ENCODE measurements around the gene SETMAR. TPM values are rescaled to one million over a fixed set of nuclear protein-coding genes. Genes with fewer than 3 reads are reported as not detected.

SETMAR gene
- total RNA-seq, 1 experiment from 2014 or later = 9.4 TPM

DNA sequence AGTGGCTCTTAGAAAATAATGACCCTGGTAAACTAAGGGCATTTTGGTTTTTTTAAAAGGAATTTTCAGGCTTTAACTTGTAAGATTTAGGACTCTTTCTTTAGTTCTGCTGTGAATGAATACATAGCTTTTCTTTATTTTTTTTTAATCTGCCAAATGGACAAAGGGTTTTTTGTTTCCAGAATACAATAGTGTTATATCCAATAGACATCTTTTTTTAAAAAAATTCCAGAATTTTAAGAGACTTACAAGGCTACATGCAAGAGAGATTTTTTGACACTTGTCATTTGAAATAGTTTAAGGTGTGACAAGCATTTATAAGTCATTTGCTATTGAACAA is 38.1 kb downstream of the SETMAR start:
- Histone ChIP-seq H4K20me1 (ENCODE audit: insufficient read depth) (no peaks in the 10 kb centered on the region), H3K4me1 (ENCODE audit: control insufficient read depth in 1 of 2, insufficient read depth in 2 of 2, low read length in 2 of 2) (no peaks in the 10 kb centered on the region), H3K9ac (ENCODE audit: low read length) (no peak overlapping the region), H3K4me3 (replicated peaks in 1 of 2; ENCODE audit: low read depth in 1 of 2, low read length in 2 of 2) (no peak overlapping the region), H3K4me2 (ENCODE audit: low read length) (no peak overlapping the region), H3K27me3 (ENCODE audit: insufficient read depth, low read length) (no peaks in the 10 kb centered on the region), H3K9me3 (ENCODE audit: control insufficient read depth in 1 of 2, insufficient read depth in 1 of 2, low read depth in 1 of 2, low read length in 2 of 2) (no peaks in the 10 kb centered on the region), H3K9me2 (ENCODE audit: insufficient read depth) (no peaks in the 10 kb centered on the region), H3K79me2 (ENCODE audit: insufficient read depth, low read length) (no peaks in the 10 kb centered on the region), H3K27ac (ENCODE audit: low read depth, low read length) (no peak overlapping the region), H3K36me3 (ENCODE audit: control insufficient read depth in 1 of 2, insufficient read depth in 2 of 2, low read length in 2 of 2) (no peaks in the 10 kb centered on the region), H2AFZ (ENCODE audit: low read depth, low read length, poor library complexity, severe bottlenecking) (no peak overlapping the region)
- intact Hi-C loops (cut with micrococcal nuclease) = no loop called here
- no TSS peak for BruUV-seq (replicated peaks)
- DNase-seq (ENCODE audit: low read depth, low spot score) (no peak), ATAC-seq (no peak)
- ChIA-PET RAD21 (ENCODE audit: low non-redundant PET in 1 of 2, low total read pairs in 2 of 2, uncharacterized antibody in 2 of 2, unreplicated experiment in 2 of 2) (no interaction called here), CTCF (interaction anchor here (1.2 to 2.3 kb wide), 2 partner anchors 9 to 1141 kb away, joined by 3 to 11 read pairs; no protein-coding TSS in a partner anchor), POLR2A (no interaction called here)
- TF ChIP-seq POLR2A (IDR thresholded peaks at IDR 0.05; ENCODE audit: borderline replicate concordance, extremely low read depth, insufficient read depth, insufficient read length) = no peak
- no peak for TF ChIP-seq ATF3 (IDR thresholded peaks at IDR 0.05)
- no peak for TF ChIP-seq SIN3A (IDR thresholded peaks at IDR 0.05; ENCODE audit: low read depth)
- no peak for TF ChIP-seq CEBPB (IDR thresholded peaks at IDR 0.05; ENCODE audit: low read depth)
- TF ChIP-seq TCF7L2 (IDR thresholded peaks at IDR 0.05; ENCODE audit: borderline replicate concordance, extremely low read depth, insufficient read depth, insufficient read length) = no peak
- no peak for TF ChIP-seq EGR1 (IDR thresholded peaks at IDR 0.05; ENCODE audit: low read depth)
- no peak for TF ChIP-seq ZNF274 (IDR thresholded peaks at IDR 0.05; ENCODE audit: low read depth, low read length)
- TF ChIP-seq POLR2AphosphoS5 (IDR thresholded peaks at IDR 0.05; ENCODE audit: low read depth, low read length) = no peak
- no peak for TF ChIP-seq SRF (IDR thresholded peaks at IDR 0.05; ENCODE audit: low read depth)

DNA sequence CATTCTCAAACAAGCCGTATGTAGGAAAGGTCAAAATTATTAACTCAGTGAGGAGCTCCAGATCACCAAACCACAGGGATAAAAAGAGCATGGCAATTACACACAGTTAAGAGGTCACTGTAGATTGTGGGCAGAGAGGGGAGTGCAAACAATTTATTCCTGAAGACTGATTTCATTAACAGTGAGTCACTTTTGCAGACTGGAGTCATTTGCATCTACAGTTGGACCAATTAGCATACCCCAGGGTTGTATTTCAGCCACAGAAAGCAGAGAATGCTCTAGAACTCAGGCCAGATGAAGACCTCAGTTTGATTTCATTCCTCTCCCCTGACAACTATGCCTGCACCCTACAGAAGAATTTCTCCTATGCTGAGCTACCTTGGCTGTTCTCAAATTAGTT is 40.1 kb downstream of the SETMAR start:
- DNase-seq (ENCODE audit: low read depth, low spot score) = no peak
- ChIA-PET CTCF (no interaction called here), POLR2A (no interaction called here), RAD21 (ENCODE audit: low non-redundant PET in 1 of 2, low total read pairs in 2 of 2, uncharacterized antibody in 2 of 2, unreplicated experiment in 2 of 2) (no interaction called here)
- intact Hi-C loops (cut with micrococcal nuclease) = no loop called here
- BruUV-seq (replicated peaks) = no TSS peak
- Histone ChIP-seq H3K4me1 (ENCODE audit: control insufficient read depth in 1 of 2, insufficient read depth in 2 of 2, low read length in 2 of 2) (no peaks in the 10 kb centered on the region), H4K20me1 (ENCODE audit: insufficient read depth) (no peaks in the 10 kb centered on the region), H3K4me2 (ENCODE audit: low read length) (no peak overlapping the region), H3K9ac (ENCODE audit: low read length) (no peak overlapping the region), H3K79me2 (ENCODE audit: insufficient read depth, low read length) (no peaks in the 10 kb centered on the region), H3K4me3 (replicated peaks in 1 of 2; ENCODE audit: low read depth in 1 of 2, low read length in 2 of 2) (no peak overlapping the region), H3K9me3 (ENCODE audit: control insufficient read depth in 1 of 2, insufficient read depth in 1 of 2, low read depth in 1 of 2, low read length in 2 of 2) (no peaks in the 10 kb centered on the region), H3K27ac (ENCODE audit: low read depth, low read length) (no peak overlapping the region), H3K9me2 (ENCODE audit: insufficient read depth) (no peaks in the 10 kb centered on the region), H3K36me3 (ENCODE audit: control insufficient read depth in 1 of 2, insufficient read depth in 2 of 2, low read length in 2 of 2) (no peaks in the 10 kb centered on the region), H2AFZ (ENCODE audit: low read depth, low read length, poor library complexity, severe bottlenecking) (no peak overlapping the region), H3K27me3 (ENCODE audit: insufficient read depth, low read length) (no peaks in the 10 kb centered on the region)
- no peak for ATAC-seq
- TF ChIP-seq EZH2 (IDR thresholded peaks at IDR 0.05) = no peak
- TF ChIP-seq ELF1 (IDR thresholded peaks at IDR 0.05; ENCODE audit: borderline replicate concordance, low read depth) = no peak
- no peak for TF ChIP-seq SIN3A (IDR thresholded peaks at IDR 0.05; ENCODE audit: low read depth)
- no peak for TF ChIP-seq CEBPB (IDR thresholded peaks at IDR 0.05; ENCODE audit: low read depth)
- TF ChIP-seq, protein P1, sequence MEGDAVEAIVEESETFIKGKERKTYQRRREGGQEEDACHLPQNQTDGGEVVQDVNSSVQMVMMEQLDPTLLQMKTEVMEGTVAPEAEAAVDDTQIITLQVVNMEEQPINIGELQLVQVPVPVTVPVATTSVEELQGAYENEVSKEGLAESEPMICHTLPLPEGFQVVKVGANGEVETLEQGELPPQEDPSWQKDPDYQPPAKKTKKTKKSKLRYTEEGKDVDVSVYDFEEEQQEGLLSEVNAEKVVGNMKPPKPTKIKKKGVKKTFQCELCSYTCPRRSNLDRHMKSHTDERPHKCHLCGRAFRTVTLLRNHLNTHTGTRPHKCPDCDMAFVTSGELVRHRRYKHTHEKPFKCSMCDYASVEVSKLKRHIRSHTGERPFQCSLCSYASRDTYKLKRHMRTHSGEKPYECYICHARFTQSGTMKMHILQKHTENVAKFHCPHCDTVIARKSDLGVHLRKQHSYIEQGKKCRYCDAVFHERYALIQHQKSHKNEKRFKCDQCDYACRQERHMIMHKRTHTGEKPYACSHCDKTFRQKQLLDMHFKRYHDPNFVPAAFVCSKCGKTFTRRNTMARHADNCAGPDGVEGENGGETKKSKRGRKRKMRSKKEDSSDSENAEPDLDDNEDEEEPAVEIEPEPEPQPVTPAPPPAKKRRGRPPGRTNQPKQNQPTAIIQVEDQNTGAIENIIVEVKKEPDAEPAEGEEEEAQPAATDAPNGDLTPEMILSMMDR (IDR thresholded peaks at IDR 0.05 in 2 of 3, conservative IDR thresholded peaks at IDR 0.05 in 1 of 3; ENCODE audit: borderline replicate concordance in 1 of 3, insufficient read depth in 1 of 3, low read depth in 2 of 3, low read length in 2 of 3) = no peak
- no peak for TF ChIP-seq SRF (IDR thresholded peaks at IDR 0.05; ENCODE audit: low read depth)
- TF ChIP-seq ATF3 (IDR thresholded peaks at IDR 0.05) = no peak
- no peak for TF ChIP-seq EGR1 (IDR thresholded peaks at IDR 0.05; ENCODE audit: low read depth)
- no peak for TF ChIP-seq SP1 (IDR thresholded peaks at IDR 0.05; ENCODE audit: low read depth)
- no peak for TF ChIP-seq FOSL1 (IDR thresholded peaks at IDR 0.05; ENCODE audit: low read depth)
- TF ChIP-seq ZNF274 (IDR thresholded peaks at IDR 0.05; ENCODE audit: low read depth, low read length) = no peak
- TF ChIP-seq EZH2phosphoT487 (IDR thresholded peaks at IDR 0.05; ENCODE audit: borderline replicate concordance) = no peak
- TF ChIP-seq RAD21 (IDR thresholded peaks at IDR 0.05; ENCODE audit: low read depth) = no peak
- no peak for TF ChIP-seq POLR2AphosphoS5 (IDR thresholded peaks at IDR 0.05; ENCODE audit: low read depth, low read length)
